ENCODE data around the gene EIF3K.

Gene EIF3K

GRCh38 chr19:38674388-38675171, 55.6 kb downstream of the EIF3K start:
- Histone ChIP-seq H3K9me3 (ENCODE audit: control insufficient read depth in 5 of 5, low read length in 5 of 5) (no peaks in the 10 kb centered on the region), H3K9ac (ENCODE audit: low read length in 5 of 5) (peak overlapping the region in 2 of 5 donors; percentile 44 to 53), H3K27ac (ENCODE audit: low read depth, low read length) (peak overlapping the region; percentile 57), H3K4me1 (ENCODE audit: control insufficient read depth in 5 of 5, insufficient read depth in 5 of 5, low read length in 5 of 5) (peaks cover 7 to 78% (median 60%) of the 10 kb centered on the region in 5 donors), H3K27me3 (ENCODE audit: control insufficient read depth in 5 of 5, insufficient read depth in 4 of 5, low read length in 5 of 5) (no peaks in the 10 kb centered on the region), H3K4me3 (ENCODE audit: low read depth in 1 of 5, low read length in 5 of 5) (no peak overlapping the region), H3K36me3 (ENCODE audit: control insufficient read depth in 5 of 5, insufficient read depth in 5 of 5, low read length in 5 of 5) (peaks cover 0 to 13% (median 4%) of the 10 kb centered on the region in 5 donors)

GRCh38 chr19:38675611-38676010, 56.6 kb downstream of the EIF3K start:
- no peaks in the 10 kb centered on the region for H3K9me3 ChIP-seq (ENCODE audit: control insufficient read depth in 5 of 5, low read length in 5 of 5)
- peak overlapping the region; percentile 57 for H3K27ac ChIP-seq (ENCODE audit: low read depth, low read length)
- H3K27me3 ChIP-seq (ENCODE audit: control insufficient read depth in 5 of 5, insufficient read depth in 4 of 5, low read length in 5 of 5), result no peaks in the 10 kb centered on the region
- H3K4me3 ChIP-seq (ENCODE audit: low read depth in 1 of 5, low read length in 5 of 5), result no peak overlapping the region
- H3K9ac ChIP-seq (ENCODE audit: low read length in 5 of 5), result no peak overlapping the region
- H3K4me1 ChIP-seq (ENCODE audit: control insufficient read depth in 5 of 5, insufficient read depth in 5 of 5, low read length in 5 of 5), result peaks cover 6 to 78% (median 51%) of the 10 kb centered on the region in 5 donors
- H3K36me3 ChIP-seq (ENCODE audit: control insufficient read depth in 5 of 5, insufficient read depth in 5 of 5, low read length in 5 of 5), result peaks cover 0 to 13% (median 4%) of the 10 kb centered on the region in 5 donors

- Histone ChIP-seq H3K9me3 (ENCODE audit: control insufficient read depth in 5 of 5, low read length in 5 of 5) (no peaks in the 10 kb centered on the region), H3K4me3 (ENCODE audit: low read depth in 1 of 5, low read length in 5 of 5) (peak overlapping the region in 1 of 5 donors; percentile 5), H3K4me1 (ENCODE audit: control insufficient read depth in 5 of 5, insufficient read depth in 5 of 5, low read length in 5 of 5) (peaks cover 6 to 76% (median 48%) of the 10 kb centered on the region in 5 donors), H3K27ac (ENCODE audit: low read depth, low read length) (peak overlapping the region; percentile 57), H3K9ac (ENCODE audit: low read length in 5 of 5) (peak overlapping the region in 2 of 5 donors; percentile 12 to 35), H3K36me3 (ENCODE audit: control insufficient read depth in 5 of 5, insufficient read depth in 5 of 5, low read length in 5 of 5) (peaks cover 0 to 13% (median 4%) of the 10 kb centered on the region in 5 donors), H3K27me3 (ENCODE audit: control insufficient read depth in 5 of 5, insufficient read depth in 4 of 5, low read length in 5 of 5) (no peaks in the 10 kb centered on the region)
Measured at GRCh38 chr19:38676023-38676877, 57.3 kb downstream of the EIF3K start.

- H3K27me3 ChIP-seq (ENCODE audit: control insufficient read depth in 5 of 5, insufficient read depth in 4 of 5, low read length in 5 of 5), result no peaks in the 10 kb centered on the region
- peaks cover 0 to 13% (median 4%) of the 10 kb centered on the region in 5 donors for H3K36me3 ChIP-seq (ENCODE audit: control insufficient read depth in 5 of 5, insufficient read depth in 5 of 5, low read length in 5 of 5)
- H3K9me3 ChIP-seq (ENCODE audit: control insufficient read depth in 5 of 5, low read length in 5 of 5), result no peaks in the 10 kb centered on the region
- H3K4me3 ChIP-seq (ENCODE audit: low read depth in 1 of 5, low read length in 5 of 5), result peak overlapping the region in 1 of 5 donors; percentile 5
- peak overlapping the region; percentile 57 for H3K27ac ChIP-seq (ENCODE audit: low read depth, low read length)
- peaks cover 6 to 69% (median 42%) of the 10 kb centered on the region in 5 donors for H3K4me1 ChIP-seq (ENCODE audit: control insufficient read depth in 5 of 5, insufficient read depth in 5 of 5, low read length in 5 of 5)
- H3K9ac ChIP-seq (ENCODE audit: low read length in 5 of 5), result peak overlapping the region in 1 of 5 donors; percentile 12
Measured at GRCh38 chr19:38676878-38677646, 58.1 kb downstream of the EIF3K start.

GRCh38 chr19:38678217-38678890, 59.4 kb downstream of the EIF3K start:
- Histone ChIP-seq H3K36me3 (ENCODE audit: control insufficient read depth in 5 of 5, insufficient read depth in 5 of 5, low read length in 5 of 5) (peaks cover 0 to 13% (median 4%) of the 10 kb centered on the region in 5 donors), H3K9me3 (ENCODE audit: control insufficient read depth in 5 of 5, low read length in 5 of 5) (no peaks in the 10 kb centered on the region), H3K27ac (ENCODE audit: low read depth, low read length) (peak overlapping the region; percentile 14), H3K4me3 (ENCODE audit: low read depth in 1 of 5, low read length in 5 of 5) (no peak overlapping the region), H3K9ac (ENCODE audit: low read length in 5 of 5) (no peak overlapping the region), H3K4me1 (ENCODE audit: control insufficient read depth in 5 of 5, insufficient read depth in 5 of 5, low read length in 5 of 5) (peaks cover 9 to 79% (median 47%) of the 10 kb centered on the region in 5 donors), H3K27me3 (ENCODE audit: control insufficient read depth in 5 of 5, insufficient read depth in 4 of 5, low read length in 5 of 5) (no peaks in the 10 kb centered on the region)

GRCh38 chr19:38678891-38679494, 60.0 kb downstream of the EIF3K start:
- Histone ChIP-seq H3K27me3 (ENCODE audit: control insufficient read depth in 5 of 5, insufficient read depth in 4 of 5, low read length in 5 of 5) (no peaks in the 10 kb centered on the region), H3K9ac (ENCODE audit: low read length in 5 of 5) (no peak overlapping the region), H3K36me3 (ENCODE audit: control insufficient read depth in 5 of 5, insufficient read depth in 5 of 5, low read length in 5 of 5) (peaks cover 0 to 13% (median 4%) of the 10 kb centered on the region in 5 donors), H3K4me1 (ENCODE audit: control insufficient read depth in 5 of 5, insufficient read depth in 5 of 5, low read length in 5 of 5) (peaks cover 15 to 84% (median 52%) of the 10 kb centered on the region in 5 donors), H3K27ac (ENCODE audit: low read depth, low read length) (peak overlapping the region; percentile 14), H3K4me3 (ENCODE audit: low read depth in 1 of 5, low read length in 5 of 5) (no peak overlapping the region), H3K9me3 (ENCODE audit: control insufficient read depth in 5 of 5, low read length in 5 of 5) (no peaks in the 10 kb centered on the region)

- H3K9me3 ChIP-seq (ENCODE audit: control insufficient read depth in 5 of 5, low read length in 5 of 5), result no peaks in the 10 kb centered on the region
- H3K36me3 ChIP-seq (ENCODE audit: control insufficient read depth in 5 of 5, insufficient read depth in 5 of 5, low read length in 5 of 5), result peaks cover 0 to 13% (median 4%) of the 10 kb centered on the region in 5 donors
- no peak overlapping the region for H3K9ac ChIP-seq (ENCODE audit: low read length in 5 of 5)
- no peak overlapping the region for H3K27ac ChIP-seq (ENCODE audit: low read depth, low read length)
- H3K4me1 ChIP-seq (ENCODE audit: control insufficient read depth in 5 of 5, insufficient read depth in 5 of 5, low read length in 5 of 5), result peaks cover 15 to 85% (median 52%) of the 10 kb centered on the region in 5 donors
- H3K4me3 ChIP-seq (ENCODE audit: low read depth in 1 of 5, low read length in 5 of 5), result no peak overlapping the region
- no peaks in the 10 kb centered on the region for H3K27me3 ChIP-seq (ENCODE audit: control insufficient read depth in 5 of 5, insufficient read depth in 4 of 5, low read length in 5 of 5)
Measured at GRCh38 chr19:38679839-38680238, 60.9 kb downstream of the EIF3K start.

- H3K4me3 ChIP-seq (ENCODE audit: low read depth in 1 of 5, low read length in 5 of 5), result no peak overlapping the region
- peaks cover 21 to 84% (median 55%) of the 10 kb centered on the region in 5 donors for H3K4me1 ChIP-seq (ENCODE audit: control insufficient read depth in 5 of 5, insufficient read depth in 5 of 5, low read length in 5 of 5)
- H3K9ac ChIP-seq (ENCODE audit: low read length in 5 of 5), result peak overlapping the region in 1 of 5 donors; percentile 2
- H3K9me3 ChIP-seq (ENCODE audit: control insufficient read depth in 5 of 5, low read length in 5 of 5), result no peaks in the 10 kb centered on the region
- peaks cover 0 to 8% (median 4%) of the 10 kb centered on the region in 5 donors for H3K36me3 ChIP-seq (ENCODE audit: control insufficient read depth in 5 of 5, insufficient read depth in 5 of 5, low read length in 5 of 5)
- H3K27ac ChIP-seq (ENCODE audit: low read depth, low read length), result peak overlapping the region; percentile 90
- no peaks in the 10 kb centered on the region for H3K27me3 ChIP-seq (ENCODE audit: control insufficient read depth in 5 of 5, insufficient read depth in 4 of 5, low read length in 5 of 5)
Measured at GRCh38 chr19:38682195-38682867, 63.3 kb downstream of the EIF3K start.

Measured in subcutaneous abdominal adipose tissue (tissue), 5 donors.